ENCODE measurements around the gene MFSD12. TPM values are rescaled to one million over a fixed set of nuclear protein-coding genes. Genes with fewer than 3 reads are reported as not detected.

Gene MFSD12
- polyA plus RNA-seq, 1 donor from 2014 or later: 38.5 TPM

DNA sequence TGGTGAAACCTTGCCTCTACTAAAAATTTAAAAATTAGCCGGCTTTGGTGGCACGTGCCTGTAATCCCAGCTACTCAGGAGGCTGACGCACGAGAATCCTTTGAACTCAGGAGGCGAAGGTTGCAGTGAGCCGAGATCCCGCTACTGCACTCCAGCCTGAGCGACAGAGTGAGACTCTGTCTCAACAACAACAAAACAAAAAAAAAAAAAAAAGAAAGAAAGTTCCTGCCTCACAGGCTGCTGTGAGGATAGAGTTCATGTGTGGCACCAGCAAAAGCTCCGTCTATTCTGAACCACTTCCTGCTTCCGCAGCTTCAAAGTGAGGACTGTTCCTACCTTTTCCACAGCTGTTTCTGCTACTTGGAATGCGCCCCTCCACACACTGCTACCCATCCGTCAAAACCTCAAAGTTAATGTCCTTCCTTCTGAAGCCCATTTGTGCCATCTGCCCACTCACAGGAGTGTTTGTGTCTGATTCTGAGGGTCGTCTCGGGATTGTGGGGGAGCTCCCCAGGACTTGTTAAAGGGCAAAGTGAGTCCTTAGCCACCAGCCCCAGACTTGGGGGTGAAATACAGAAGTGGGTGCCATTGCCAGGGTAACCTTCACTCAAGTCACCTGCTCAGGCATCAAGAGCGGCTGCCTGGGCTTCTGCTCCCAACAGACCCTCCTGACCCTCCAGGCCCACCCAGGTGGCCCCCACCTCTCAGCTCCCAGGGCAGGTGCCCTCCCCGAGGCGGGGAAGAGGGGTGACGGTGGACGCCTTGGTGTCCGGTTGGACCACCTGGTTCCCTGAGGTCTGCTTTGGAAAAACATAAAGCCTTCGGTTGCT lies 2.9 kb downstream of the MFSD12 start:
- Histone ChIP-seq H3K9ac (ENCODE audit: low read length) (no peak overlapping the region), H4K20me1 (ENCODE audit: insufficient read depth) (no peaks in the 10 kb centered on the region), H3K79me2 (replicated peaks; ENCODE audit: insufficient read depth, low read length) (no peaks in the 10 kb centered on the region), H3F3A (ENCODE audit: insufficient read depth, low read length, poor library complexity, severe bottlenecking) (no peaks in the 10 kb centered on the region), H3K9me2 (ENCODE audit: insufficient read depth, low read length) (no peaks in the 10 kb centered on the region), H3K4me2 (ENCODE audit: low read length) (no peak overlapping the region), H3K27ac (ENCODE audit: low read length) (no peak overlapping the region), H3K4me3 (ENCODE audit: low read length) (no peak overlapping the region), H3K36me3 (ENCODE audit: insufficient read depth, low read length) (no peaks in the 10 kb centered on the region), H2AFZ (ENCODE audit: low read depth, low read length) (no peak overlapping the region), H3K27me3 (ENCODE audit: insufficient read depth, low read depth, low read length) (no peaks in the 10 kb centered on the region), H3K9me3 (ENCODE audit: low read length) (no peaks in the 10 kb centered on the region)
- no peak for TF ChIP-seq RAD21 (conservative IDR thresholded peaks at IDR 0.05)
- no peak for TF ChIP-seq TAF1 (IDR thresholded peaks at IDR 0.05; ENCODE audit: low read depth)
- TF ChIP-seq, protein P1, sequence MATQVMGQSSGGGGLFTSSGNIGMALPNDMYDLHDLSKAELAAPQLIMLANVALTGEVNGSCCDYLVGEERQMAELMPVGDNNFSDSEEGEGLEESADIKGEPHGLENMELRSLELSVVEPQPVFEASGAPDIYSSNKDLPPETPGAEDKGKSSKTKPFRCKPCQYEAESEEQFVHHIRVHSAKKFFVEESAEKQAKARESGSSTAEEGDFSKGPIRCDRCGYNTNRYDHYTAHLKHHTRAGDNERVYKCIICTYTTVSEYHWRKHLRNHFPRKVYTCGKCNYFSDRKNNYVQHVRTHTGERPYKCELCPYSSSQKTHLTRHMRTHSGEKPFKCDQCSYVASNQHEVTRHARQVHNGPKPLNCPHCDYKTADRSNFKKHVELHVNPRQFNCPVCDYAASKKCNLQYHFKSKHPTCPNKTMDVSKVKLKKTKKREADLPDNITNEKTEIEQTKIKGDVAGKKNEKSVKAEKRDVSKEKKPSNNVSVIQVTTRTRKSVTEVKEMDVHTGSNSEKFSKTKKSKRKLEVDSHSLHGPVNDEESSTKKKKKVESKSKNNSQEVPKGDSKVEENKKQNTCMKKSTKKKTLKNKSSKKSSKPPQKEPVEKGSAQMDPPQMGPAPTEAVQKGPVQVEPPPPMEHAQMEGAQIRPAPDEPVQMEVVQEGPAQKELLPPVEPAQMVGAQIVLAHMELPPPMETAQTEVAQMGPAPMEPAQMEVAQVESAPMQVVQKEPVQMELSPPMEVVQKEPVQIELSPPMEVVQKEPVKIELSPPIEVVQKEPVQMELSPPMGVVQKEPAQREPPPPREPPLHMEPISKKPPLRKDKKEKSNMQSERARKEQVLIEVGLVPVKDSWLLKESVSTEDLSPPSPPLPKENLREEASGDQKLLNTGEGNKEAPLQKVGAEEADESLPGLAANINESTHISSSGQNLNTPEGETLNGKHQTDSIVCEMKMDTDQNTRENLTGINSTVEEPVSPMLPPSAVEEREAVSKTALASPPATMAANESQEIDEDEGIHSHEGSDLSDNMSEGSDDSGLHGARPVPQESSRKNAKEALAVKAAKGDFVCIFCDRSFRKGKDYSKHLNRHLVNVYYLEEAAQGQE (IDR thresholded peaks at IDR 0.05; ENCODE audit: borderline replicate concordance): no peak
- no peak for TF ChIP-seq SMC3 (conservative IDR thresholded peaks at IDR 0.05; ENCODE audit: poor library complexity)
- TF ChIP-seq, protein P2, sequence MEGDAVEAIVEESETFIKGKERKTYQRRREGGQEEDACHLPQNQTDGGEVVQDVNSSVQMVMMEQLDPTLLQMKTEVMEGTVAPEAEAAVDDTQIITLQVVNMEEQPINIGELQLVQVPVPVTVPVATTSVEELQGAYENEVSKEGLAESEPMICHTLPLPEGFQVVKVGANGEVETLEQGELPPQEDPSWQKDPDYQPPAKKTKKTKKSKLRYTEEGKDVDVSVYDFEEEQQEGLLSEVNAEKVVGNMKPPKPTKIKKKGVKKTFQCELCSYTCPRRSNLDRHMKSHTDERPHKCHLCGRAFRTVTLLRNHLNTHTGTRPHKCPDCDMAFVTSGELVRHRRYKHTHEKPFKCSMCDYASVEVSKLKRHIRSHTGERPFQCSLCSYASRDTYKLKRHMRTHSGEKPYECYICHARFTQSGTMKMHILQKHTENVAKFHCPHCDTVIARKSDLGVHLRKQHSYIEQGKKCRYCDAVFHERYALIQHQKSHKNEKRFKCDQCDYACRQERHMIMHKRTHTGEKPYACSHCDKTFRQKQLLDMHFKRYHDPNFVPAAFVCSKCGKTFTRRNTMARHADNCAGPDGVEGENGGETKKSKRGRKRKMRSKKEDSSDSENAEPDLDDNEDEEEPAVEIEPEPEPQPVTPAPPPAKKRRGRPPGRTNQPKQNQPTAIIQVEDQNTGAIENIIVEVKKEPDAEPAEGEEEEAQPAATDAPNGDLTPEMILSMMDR (IDR thresholded peaks at IDR 0.05; ENCODE audit: poor library complexity, severe bottlenecking): no peak
- TF ChIP-seq MXI1 (conservative IDR thresholded peaks at IDR 0.05; ENCODE audit: poor library complexity, severe bottlenecking): no peak
- no peak for TF ChIP-seq EP300 (conservative IDR thresholded peaks at IDR 0.05; ENCODE audit: poor library complexity, severe bottlenecking)
- TF ChIP-seq EZH2 (IDR thresholded peaks at IDR 0.05; ENCODE audit: borderline replicate concordance, insufficient read depth, low read length, poor library complexity, severe bottlenecking): no peak
- no peak for TF ChIP-seq POLR2AphosphoS5 (IDR thresholded peaks at IDR 0.05)

DNA sequence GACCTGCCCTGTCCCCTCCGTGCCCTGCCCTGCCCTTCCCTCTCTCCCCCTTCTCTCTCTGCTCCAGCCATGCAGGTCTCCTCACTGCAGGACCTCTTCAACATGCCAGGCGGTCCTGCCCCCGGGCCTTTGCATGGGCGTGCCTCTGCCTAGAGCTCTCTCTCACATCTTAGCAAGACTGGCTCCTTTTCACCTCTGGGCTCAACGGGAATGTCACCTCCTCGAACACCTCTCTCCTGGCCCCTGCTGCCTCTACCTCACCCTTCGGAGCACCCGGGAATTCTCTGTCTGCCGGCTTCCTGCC lies 5.6 kb downstream of the MFSD12 start:
- TF ChIP-seq MXI1 (conservative IDR thresholded peaks at IDR 0.05; ENCODE audit: poor library complexity, severe bottlenecking) (no peak), TAF1 (IDR thresholded peaks at IDR 0.05; ENCODE audit: low read depth) (no peak), EP300 (conservative IDR thresholded peaks at IDR 0.05; ENCODE audit: poor library complexity, severe bottlenecking) (no peak), SMC3 (conservative IDR thresholded peaks at IDR 0.05; ENCODE audit: poor library complexity) (no peak)
- TF ChIP-seq, protein P1 (IDR thresholded peaks at IDR 0.05; ENCODE audit: borderline replicate concordance): no peak
- no peaks in the 10 kb centered on the region for H3K36me3 ChIP-seq (ENCODE audit: insufficient read depth, low read length)
- H3K9me2 ChIP-seq (ENCODE audit: insufficient read depth, low read length): no peaks in the 10 kb centered on the region
- H3K4me2 ChIP-seq (ENCODE audit: low read length): no peak overlapping the region
- no peaks in the 10 kb centered on the region for H3K27me3 ChIP-seq (ENCODE audit: insufficient read depth, low read depth, low read length)
- H3K9ac ChIP-seq (ENCODE audit: low read length): no peak overlapping the region
- H3K79me2 ChIP-seq (replicated peaks; ENCODE audit: insufficient read depth, low read length): no peaks in the 10 kb centered on the region
- H3K9me3 ChIP-seq (ENCODE audit: low read length): no peaks in the 10 kb centered on the region
- H3F3A ChIP-seq (ENCODE audit: insufficient read depth, low read length, poor library complexity, severe bottlenecking): no peaks in the 10 kb centered on the region
- no peak overlapping the region for H2AFZ ChIP-seq (ENCODE audit: low read depth, low read length)
- H4K20me1 ChIP-seq (ENCODE audit: insufficient read depth): no peaks in the 10 kb centered on the region
- no peak overlapping the region for H3K4me3 ChIP-seq (ENCODE audit: low read length)
- H3K27ac ChIP-seq (ENCODE audit: low read length): no peak overlapping the region
